GM06990 (cell line): ENCODE data around the gene SLC35F6.

Experiments used
- DNase-seq: peaks from one replicate; pipeline ENCODE4 v3.0.0-alpha.2; 2011; ENCODE audit not compliant: insufficient read length; ENCODE audit errors: extremely low read depth
- H3K27me3 ChIP-seq: replicated peaks from 2 replicates; pipeline ENCODE4 v1.6.0; 2011; ENCODE audit warnings: low read length; ENCODE audit not compliant: control insufficient read depth, insufficient read depth
- H3K36me3 ChIP-seq: 2 replicates; pipeline ENCODE4 v1.5.1; 2011; ENCODE audit warnings: low read length; ENCODE audit not compliant: control insufficient read depth, insufficient read depth
- H3K4me3 ChIP-seq: replicated peaks from 2 replicates; pipeline ENCODE4 v1.5.1; 2011; ENCODE audit warnings: low read depth, mild to moderate bottlenecking, control low read depth, low read length
- CTCF ChIP-seq: IDR thresholded peaks from 2 replicates; pipeline ENCODE4 v1.5.1; 2011; ENCODE audit warnings: low read length, control low read depth, mild to moderate bottlenecking, inconsistent platforms; ENCODE audit not compliant: insufficient read depth, poor library complexity, severe bottlenecking

The SLC35F6 gene

GRCh38 chr2:26818972-26819371 lies 54.9 kb downstream of the SLC35F6 start:
- no peaks in the 10 kb centered on the region for H3K27me3 ChIP-seq
- no peak for DNase-seq
- H3K4me3 ChIP-seq: no peak overlapping the region
- no peak for TF ChIP-seq CTCF
- no peaks in the 10 kb centered on the region for H3K36me3 ChIP-seq

- no peak for DNase-seq
Observed at GRCh38 chr2:26820932-26821331, 56.8 kb downstream of the SLC35F6 start.

GRCh38 chr2:26822877-26823276 lies 58.8 kb downstream of the SLC35F6 start:
- no peak for TF ChIP-seq CTCF
- Histone ChIP-seq H3K4me3 (no peak overlapping the region), H3K27me3 (no peaks in the 10 kb centered on the region), H3K36me3 (no peaks in the 10 kb centered on the region)
- DNase-seq: no peak

More at GRCh38 chr2:26820932-26821331, 56.8 kb downstream of the SLC35F6 start:
- Histone ChIP-seq H3K36me3 (no peaks in the 10 kb centered on the region), H3K4me3 (no peak overlapping the region), H3K27me3 (no peaks in the 10 kb centered on the region)
- no peak for TF ChIP-seq CTCF
